Psoas muscle (tissue), 8 donors: Measurements from ENCODE around the gene UBE3A. TPM values are rescaled to one million over a fixed set of nuclear protein-coding genes. Genes with fewer than 3 reads are reported as not detected.

Experiments used
- ATAC-seq, 4 donors: fragments of 200-7000 bp; cut with Tn5 transposase; one replicate each; pipeline ENCODE4 v1.9.1; 2020; ENCODE audit warnings: moderate library complexity in 3 of 4, mild to moderate bottlenecking in 2 of 4
- DNase-seq, 2 donors: peaks; one replicate each; pipeline ENCODE4 v3.0.0-alpha.2; 2020
- H3K27ac ChIP-seq: fragments of 200-600 bp; one replicate; pipeline ENCODE4 v1.8.0; 2022
- H3K27me3 ChIP-seq, 3 donors: fragments of 200-600 bp in 1 of 3; one replicate each; pipeline versions ENCODE4 v1.6.1 to v1.8.0; 2013 to 2022; ENCODE audit warnings: low read length in 2 of 3, mild to moderate bottlenecking in 2 of 3, moderate library complexity in 1 of 3; ENCODE audit not compliant: insufficient read depth in 3 of 3
- H3K36me3 ChIP-seq, 2 donors: fragments of 200-600 bp in 1 of 2; one replicate each; pipeline versions ENCODE4 v1.6.1 to v1.8.0; 2013 to 2022; ENCODE audit warnings: low read depth in 1 of 2, mild to moderate bottlenecking in 1 of 2, moderate library complexity in 1 of 2; ENCODE audit not compliant: insufficient read depth in 1 of 2
- H3K4me1 ChIP-seq: fragments of 200-600 bp; one replicate; pipeline ENCODE4 v1.8.0; 2022
- H3K4me3 ChIP-seq: fragments of 200-600 bp; one replicate; pipeline ENCODE4 v1.8.0; 2022; ENCODE audit warnings: mild to moderate bottlenecking
- H3K9me3 ChIP-seq: fragments of 200-600 bp; one replicate; pipeline ENCODE4 v1.8.0; 2022
- WGBS, 3 donors: extraction: QIAGEN DNeasy Blood & Tissue Kit; methylation state at CpG; one replicate each; pipeline versions ENCODE4 v1.1.6 to v1.1.7; 2013; 5-methylcytosine and 5-hydroxymethylcytosine counted together
- intact Hi-C, 2 donors: fragments of 100-400 bp; cut with DNase I; formaldehyde crosslinking; loops; one replicate each; pipeline versions ENCODE4 v1.11.0 to v1.14.2; 2022
- polyA plus RNA-seq, 3 donors: library from polyadenylated mRNA; stranded (reverse); fragments of 200-250 nt; gene quantifications; one replicate each; pipeline ENCODE4 v1.2.3, GENCODE V29; 2013
- total RNA-seq, 4 donors: library from RNA; stranded (reverse); fragmentation: NEBNext Ultra II Directional in 2 of 4; extraction: Animal tissue kit (Norgen Biotek cat#: 25700) in 2 of 4; gene quantifications; one replicate each; pipeline versions ENCODE4 v1.2.1 to v1.2.4, GENCODE V29; 2021 to 2023
- TF ChIP-seq, protein P1 (sequence below): fragments of 200-600 bp; IDR thresholded peaks from one replicate; pipeline ENCODE4 v1.8.0; 2022; ENCODE audit warnings: antibody characterized with exemption
- donor health status: healthy with polysubstance abuse.
- donor health status: DM: no; HTN: no; CAD: no; lungs with moderate emphysema.
- donor health status: Bipolar disorder and iron deficiency.
- donor health status: healthy.
- donor health status: DM: yes; HTN: yes; CAD: no.
- donor health status: DM: no; HTN: no; CAD: no.
- donor health status: DM: no; HTN: no; CAD: no.
- donor health status: DM: yes; HTN: yes; CAD: no.

Gene UBE3A
- total and polyA plus RNA-seq, 7 donors, result 53.5 to 198 (median 144) TPM

DNA sequence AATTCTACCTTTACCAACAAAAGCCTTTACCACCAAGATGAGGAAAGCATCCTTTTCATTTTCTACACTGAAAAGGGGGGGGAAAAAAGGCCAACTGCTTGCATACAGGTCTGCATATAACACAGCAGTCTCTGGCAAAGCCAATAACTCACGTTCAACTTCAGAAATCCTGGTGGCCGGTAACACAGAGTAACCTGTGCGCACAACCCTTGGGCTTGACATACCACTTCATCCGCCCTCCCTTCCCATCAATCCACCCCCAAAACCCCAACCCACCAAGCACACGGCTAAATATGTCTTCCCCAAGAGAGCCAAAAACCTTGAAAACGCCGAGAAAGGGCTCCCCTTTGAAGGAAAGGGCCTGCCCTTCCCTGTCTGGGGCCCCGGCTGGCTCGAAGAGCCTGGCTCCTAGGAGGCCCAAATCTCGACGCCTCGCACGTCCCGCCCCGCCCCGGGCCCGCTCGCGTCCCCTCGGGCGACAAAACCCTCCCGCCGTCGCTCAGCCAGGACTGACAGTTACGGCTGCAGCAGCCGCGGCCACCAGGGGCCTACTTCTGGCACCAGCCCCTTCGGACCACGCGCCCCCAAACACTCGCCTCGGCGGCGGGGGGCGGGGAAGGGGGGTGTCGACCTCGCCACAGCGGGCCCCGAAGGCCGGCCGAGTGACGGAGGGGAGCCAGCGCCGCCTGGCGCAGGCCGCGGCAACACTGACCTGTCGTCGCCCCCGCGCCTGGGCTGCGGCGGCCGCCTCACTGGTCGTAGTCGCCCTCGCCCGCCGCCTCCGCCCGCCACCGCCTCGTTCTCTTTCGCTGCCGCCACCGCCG, 835 bp downstream of the UBE3A start:
- DNase-seq, result peak; percentile 67 to 83
- no peaks in the 10 kb centered on the region for H3K9me3 ChIP-seq
- intact Hi-C loops, result loop anchor here in 1 of 2 donors (5.0 to 10.0 kb wide), 3 partner anchors 51 to 303 kb away; no protein-coding TSS in a partner anchor
- peak overlapping the region; percentile 99 for H3K27ac ChIP-seq
- 0 to 1% (median 0%) methylated on average over 39 to 66 of the region's 67 CpGs for WGBS, 3 donors
- no peaks in the 10 kb centered on the region for H3K36me3 ChIP-seq
- H3K4me1 ChIP-seq, result peaks cover 39% of the 10 kb centered on the region
- H3K27me3 ChIP-seq, result no peaks in the 10 kb centered on the region
- TF ChIP-seq, protein P1, sequence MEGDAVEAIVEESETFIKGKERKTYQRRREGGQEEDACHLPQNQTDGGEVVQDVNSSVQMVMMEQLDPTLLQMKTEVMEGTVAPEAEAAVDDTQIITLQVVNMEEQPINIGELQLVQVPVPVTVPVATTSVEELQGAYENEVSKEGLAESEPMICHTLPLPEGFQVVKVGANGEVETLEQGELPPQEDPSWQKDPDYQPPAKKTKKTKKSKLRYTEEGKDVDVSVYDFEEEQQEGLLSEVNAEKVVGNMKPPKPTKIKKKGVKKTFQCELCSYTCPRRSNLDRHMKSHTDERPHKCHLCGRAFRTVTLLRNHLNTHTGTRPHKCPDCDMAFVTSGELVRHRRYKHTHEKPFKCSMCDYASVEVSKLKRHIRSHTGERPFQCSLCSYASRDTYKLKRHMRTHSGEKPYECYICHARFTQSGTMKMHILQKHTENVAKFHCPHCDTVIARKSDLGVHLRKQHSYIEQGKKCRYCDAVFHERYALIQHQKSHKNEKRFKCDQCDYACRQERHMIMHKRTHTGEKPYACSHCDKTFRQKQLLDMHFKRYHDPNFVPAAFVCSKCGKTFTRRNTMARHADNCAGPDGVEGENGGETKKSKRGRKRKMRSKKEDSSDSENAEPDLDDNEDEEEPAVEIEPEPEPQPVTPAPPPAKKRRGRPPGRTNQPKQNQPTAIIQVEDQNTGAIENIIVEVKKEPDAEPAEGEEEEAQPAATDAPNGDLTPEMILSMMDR, result peak; percentile 43
- H3K4me3 ChIP-seq, result peak overlapping the region; percentile 100
- peak; percentile 72 to 75 (median 74) for ATAC-seq

DNA sequence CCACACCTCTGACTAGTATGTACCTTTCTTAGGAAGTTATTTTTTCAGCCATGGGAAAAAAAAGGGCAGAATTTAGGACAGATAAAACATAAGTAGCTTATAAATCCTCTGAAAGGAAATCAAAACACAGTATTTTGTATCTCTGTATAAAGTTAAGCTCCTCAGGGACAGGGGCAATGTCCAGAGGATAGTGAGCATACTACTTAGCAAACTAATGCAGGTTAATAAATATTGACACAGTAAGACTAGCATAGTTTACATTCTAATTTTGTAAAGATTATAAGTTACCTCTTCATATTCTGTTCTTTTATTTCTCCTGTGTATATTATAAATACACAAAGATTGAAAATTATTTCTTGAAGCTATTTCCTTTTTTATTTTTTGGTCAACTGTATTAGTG, 2.1 kb downstream of the UBE3A start:
- no peaks in the 10 kb centered on the region for H3K9me3 ChIP-seq
- peak overlapping the region; percentile 99 for H3K27ac ChIP-seq
- no peaks in the 10 kb centered on the region for H3K27me3 ChIP-seq
- ATAC-seq (no peak), DNase-seq (no peak)
- H3K36me3 ChIP-seq, result no peaks in the 10 kb centered on the region
- TF ChIP-seq, protein P1, result no peak
- H3K4me1 ChIP-seq, result peaks cover 52% of the 10 kb centered on the region
- H3K4me3 ChIP-seq, result peak overlapping the region; percentile 100
- intact Hi-C loops, result loop anchor here in 1 of 2 donors (5.0 to 10.0 kb wide), 3 partner anchors 49 to 302 kb away; no protein-coding TSS in a partner anchor

DNA sequence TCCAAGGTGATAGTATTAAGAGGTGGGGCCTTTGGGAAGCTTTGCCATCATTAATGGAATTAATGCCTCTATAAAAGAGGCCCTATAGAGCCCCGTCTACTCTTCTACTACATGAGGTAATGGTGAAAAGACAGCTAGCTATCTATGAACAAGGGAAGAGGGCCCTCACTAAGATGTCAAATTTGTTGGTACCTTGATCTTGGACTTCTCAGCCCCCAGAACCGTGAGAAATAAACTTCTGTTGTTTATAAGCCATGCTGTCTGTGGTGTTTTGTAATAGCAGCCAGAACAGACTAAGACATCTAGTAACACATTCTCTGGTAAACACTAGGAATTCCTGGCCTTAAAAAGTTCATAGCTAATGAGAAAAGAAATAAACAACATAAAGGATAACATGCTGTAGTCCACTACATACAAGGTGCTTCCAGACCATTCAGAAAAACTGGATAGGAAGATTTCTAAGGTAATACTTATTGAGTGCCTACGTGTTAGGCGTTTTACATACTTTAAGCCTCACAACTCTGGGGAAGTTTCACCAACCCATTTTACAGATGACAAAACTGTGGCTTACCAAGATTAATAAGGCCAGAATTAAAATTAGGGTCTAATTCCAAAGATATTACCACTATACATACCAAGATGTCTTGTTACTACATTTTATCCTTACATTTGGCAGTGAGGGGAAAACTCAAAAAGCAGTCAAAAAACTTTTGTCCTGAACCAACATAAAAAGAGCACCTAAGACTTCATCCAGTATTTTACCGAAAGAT, 3.2 kb downstream of the UBE3A start:
- Histone ChIP-seq H3K4me1 (peaks cover 59% of the 10 kb centered on the region), H3K36me3 (no peaks in the 10 kb centered on the region), H3K9me3 (no peaks in the 10 kb centered on the region), H3K27ac (no peak overlapping the region), H3K27me3 (no peaks in the 10 kb centered on the region), H3K4me3 (peak overlapping the region; percentile 100)
- intact Hi-C loops, result loop anchor here in 1 of 2 donors (5.0 to 10.0 kb wide), 3 partner anchors 48 to 301 kb away; no protein-coding TSS in a partner anchor
- 89 to 92% (median 92%) methylated on average over 5 of the region's 5 CpGs for WGBS, 3 donors
- TF ChIP-seq, protein P1, result no peak
- ATAC-seq, result no peak
- DNase-seq, result no peak

DNA sequence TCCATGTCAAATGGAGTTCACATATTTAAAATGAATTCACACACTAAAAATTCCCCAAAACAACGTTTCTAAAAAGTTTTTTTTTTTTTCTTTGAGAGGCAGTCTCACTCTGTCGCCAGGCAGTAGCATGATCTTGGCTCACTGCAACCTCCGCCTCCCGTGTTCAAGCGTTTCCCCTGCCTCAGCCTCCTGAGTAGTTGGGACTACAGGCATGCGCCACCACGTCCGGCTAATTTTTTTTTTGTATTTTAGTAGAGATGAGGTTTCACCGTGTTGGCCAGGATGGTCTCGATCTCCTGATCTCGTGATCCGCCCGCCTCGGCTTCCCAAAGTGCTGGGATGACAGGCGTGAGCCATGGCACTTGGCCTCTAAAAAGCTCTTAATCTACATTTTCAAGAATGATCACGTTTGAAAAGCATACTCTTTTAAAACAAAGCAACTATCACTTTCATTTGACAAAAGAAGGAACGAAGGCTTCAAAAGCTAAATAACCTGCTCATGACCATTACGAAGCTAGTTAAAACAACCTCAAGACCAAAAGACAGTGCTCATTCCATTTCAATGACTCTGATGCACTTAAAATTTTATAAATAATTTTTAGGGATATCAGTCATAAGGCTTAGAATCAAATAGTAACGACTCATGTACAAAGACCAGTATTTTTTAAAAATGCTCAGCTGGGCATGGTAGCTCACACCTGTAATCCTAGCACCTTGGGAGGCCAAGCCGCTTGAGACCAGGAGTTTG, 5.5 kb downstream of the UBE3A start:
- no peak for DNase-seq
- Histone ChIP-seq H3K27me3 (no peaks in the 10 kb centered on the region), H3K4me1 (peaks cover 77% of the 10 kb centered on the region), H3K9me3 (no peaks in the 10 kb centered on the region), H3K4me3 (peak overlapping the region; percentile 4), H3K36me3 (no peaks in the 10 kb centered on the region), H3K27ac (peak overlapping the region; percentile 64)
- WGBS, 3 donors, result 64 to 80% (median 65%) methylated on average over 20 of the region's 20 CpGs
- intact Hi-C loops, result loop anchor here in 1 of 2 donors (10.0 kb wide), 1 partner anchor 298 kb away; no protein-coding TSS in a partner anchor
- TF ChIP-seq, protein P1, result no peak
- no peak for ATAC-seq
